K562 (cell line): ENCODE data around the gene LMO2. TPM values are rescaled to one million over a fixed set of nuclear protein-coding genes. Genes with fewer than 3 reads are reported as not detected.

Source experiments
- BCOR ChIP-seq: fragments of 450-650 bp; IDR thresholded peaks from 2 replicates; pipeline ENCODE4 v1.6.1; 2016
- CBFA2T2 ChIP-seq: fragments of 450-650 bp; conservative IDR thresholded peaks from 2 replicates; pipeline ENCODE4 v1.6.1; 2017; ENCODE audit warnings: mild to moderate bottlenecking
- CBFB ChIP-seq: sonication (generic); formaldehyde crosslinking; IDR thresholded peaks from 2 replicates; pipeline ENCODE4 v1.4.0; 2020; ENCODE audit warnings: mild to moderate bottlenecking, missing genetic modification reagents
- EP300 ChIP-seq: IDR thresholded peaks from 2 replicates; pipeline ENCODE4 v1.6.1; 2012; ENCODE audit warnings: low read length, improper control_type of control experiment
- ERF ChIP-seq: fragments of 450-650 bp; formaldehyde crosslinking; IDR thresholded peaks from 2 replicates; pipeline ENCODE4 v1.4.0; 2020; ENCODE audit warnings: mild to moderate bottlenecking, mixed read lengths
- ETS2 ChIP-seq: IDR thresholded peaks from 2 replicates; pipeline ENCODE4 v1.6.1; 2016; ENCODE audit warnings: borderline replicate concordance, missing genetic modification characterization, mild to moderate bottlenecking, moderate library complexity, missing compliant biosample characterization; ENCODE audit not compliant: poor library complexity, severe bottlenecking
- GABPB1 ChIP-seq: sonication (generic); formaldehyde crosslinking; IDR thresholded peaks from 2 replicates; pipeline ENCODE4 v1.8.0; 2022; ENCODE audit warnings: mild to moderate bottlenecking, missing genetic modification reagents
- MYBL2 ChIP-seq, 2 experiments: fragments of 450-650 bp in 1 of 2; sonication (generic) in 1 of 2; formaldehyde crosslinking in 1 of 2; IDR thresholded peaks; 2 replicates each; pipeline versions ENCODE4 v1.6.1 to v1.8.1; 2017 to 2022; ENCODE audit warnings: borderline replicate concordance in 1 of 2, inconsistent platforms in 1 of 2, low read depth in 1 of 2, mild to moderate bottlenecking in 1 of 2, missing genetic modification reagents in 1 of 2, moderate library complexity in 1 of 2
- NONO ChIP-seq, 2 experiments: fragments of 200-400 bp in 1 of 2; fragments of 450-650 bp in 1 of 2; formaldehyde crosslinking in 1 of 2; IDR thresholded peaks; 2 replicates each; pipeline ENCODE4 v1.6.1; 2017; ENCODE audit warnings: low read depth in 2 of 2, mild to moderate bottlenecking in 2 of 2, moderate library complexity in 2 of 2, low read length in 1 of 2
- PCBP1 ChIP-seq: fragments of 200-400 bp; formaldehyde crosslinking; IDR thresholded peaks from 2 replicates; pipeline ENCODE4 v1.6.1; 2018; ENCODE audit warnings: mild to moderate bottlenecking, low read depth, low read length; ENCODE audit not compliant: poor library complexity, severe bottlenecking
- RB1 ChIP-seq: fragments of 450-650 bp; IDR thresholded peaks from 2 replicates; pipeline ENCODE4 v1.6.1; 2017; ENCODE audit warnings: low read depth, mild to moderate bottlenecking
- SAP30 ChIP-seq: fragments of 200-600 bp; sonication (generic); IDR thresholded peaks from 2 replicates; pipeline ENCODE4 v1.6.1; 2012; ENCODE audit warnings: borderline replicate concordance, low read depth, mild to moderate bottlenecking, moderate library complexity, low read length, control low read depth, inconsistent platforms; ENCODE audit not compliant: insufficient read depth, poor library complexity, severe bottlenecking
- SIN3A ChIP-seq, 2 experiments: fragments of 150-350 bp in 1 of 2; IDR thresholded peaks; 2 replicates each; pipeline ENCODE4 v1.6.1; 2011 to 2016; ENCODE audit warnings: borderline replicate concordance in 2 of 2, low read depth in 2 of 2, low read length in 2 of 2, mild to moderate bottlenecking in 2 of 2, moderate library complexity in 2 of 2; ENCODE audit not compliant: control insufficient read depth in 1 of 2
- SPI1 ChIP-seq: IDR thresholded peaks from 2 replicates; pipeline ENCODE4 v1.6.1; 2011; ENCODE audit warnings: low read depth, low read length, control low read depth, borderline replicate concordance
- SRF ChIP-seq, 2 experiments: fragments of 250-450, 450-650 bp in 1 of 2; sonication (Bioruptor Pico) in 1 of 2; sonication (generic) in 1 of 2; formaldehyde crosslinking; IDR thresholded peaks; 2 replicates each; pipeline versions ENCODE4 v1.5.0 to v1.5.1; 2020 to 2022; ENCODE audit warnings: mild to moderate bottlenecking in 1 of 2, missing genetic modification reagents in 1 of 2
- TAF1 ChIP-seq: IDR thresholded peaks from 2 replicates; pipeline ENCODE4 v1.6.1; 2011; ENCODE audit warnings: mild to moderate bottlenecking, low read length, moderate library complexity; ENCODE audit not compliant: insufficient read depth, control insufficient read depth, severe bottlenecking; ENCODE audit errors: extremely low read depth
- TAF15 ChIP-seq: fragments of 200-400 bp; formaldehyde crosslinking; IDR thresholded peaks from 2 replicates; pipeline ENCODE4 v1.6.1; 2017; ENCODE audit warnings: mild to moderate bottlenecking, low read depth, low read length, moderate library complexity
- ZNF12 ChIP-seq: sonication (generic); formaldehyde crosslinking; IDR thresholded peaks from 2 replicates; pipeline ENCODE4 v1.4.0; 2020; ENCODE audit warnings: mild to moderate bottlenecking, missing genetic modification reagents
- ZNF384 ChIP-seq: IDR thresholded peaks from 2 replicates; pipeline ENCODE4 v1.6.1; 2012; ENCODE audit warnings: low read depth, low read length, improper control_type of control experiment
- ZNF41 ChIP-seq: fragments of 250-450 bp; sonication (Bioruptor Pico); conservative IDR thresholded peaks from 2 replicates; pipeline ENCODE4 v1.4.0; 2020; ENCODE audit warnings: mild to moderate bottlenecking
- polyA plus RNA-seq, 8 experiments: library from polyadenylated mRNA; depleted of rRNA in 4 of 8; stranded (reverse) in 5 of 8; unstranded in 3 of 8; fragments of >200 nt; fragmentation: Nextera tagmentation in 2 of 8; fragmentation: Illumina TruSeq in 1 of 8; extraction: Ambion mirVana in 2 of 8; extraction: Trizol in 1 of 8; gene quantifications; 2 replicates each; pipeline versions ENCODE4 v1.2.1 to v1.2.3, GENCODE V29; 2011 to 2014; ENCODE audit warnings: inconsistent platforms in 1 of 8, missing spikeins in 1 of 8
- total RNA-seq, 7 experiments: library from RNA; depleted of rRNA in 6 of 7; stranded (reverse); fragments of >200 nt in 6 of 7; fragmentation: Illumina TruSeq in 2 of 7; extraction: Trizol in 2 of 7; gene quantifications; 2 replicates each; pipeline versions ENCODE4 v1.2.1 to v1.2.3, GENCODE V29; 2011 to 2021; ENCODE audit warnings: low replicate concordance in 1 of 7
- TF ChIP-seq, protein P1 (sequence below): fragments of 450-650 bp; formaldehyde crosslinking; conservative IDR thresholded peaks from 2 replicates; pipeline ENCODE4 v1.4.0; 2022; ENCODE audit warnings: mild to moderate bottlenecking, missing genetic modification characterization
- TF ChIP-seq, protein P2 (sequence below): sonication (generic); formaldehyde crosslinking; IDR thresholded peaks from 2 replicates; pipeline ENCODE4 v1.8.0; 2022; ENCODE audit warnings: missing genetic modification reagents, mild to moderate bottlenecking, borderline replicate concordance

LMO2 gene
- total and polyA plus RNA-seq, 9 of the 15 experiments (the other 6 are each of a cell fraction or from before 2014, with no cell fraction given), result 6.9 to 126 (median 91.5) TPM

DNA sequence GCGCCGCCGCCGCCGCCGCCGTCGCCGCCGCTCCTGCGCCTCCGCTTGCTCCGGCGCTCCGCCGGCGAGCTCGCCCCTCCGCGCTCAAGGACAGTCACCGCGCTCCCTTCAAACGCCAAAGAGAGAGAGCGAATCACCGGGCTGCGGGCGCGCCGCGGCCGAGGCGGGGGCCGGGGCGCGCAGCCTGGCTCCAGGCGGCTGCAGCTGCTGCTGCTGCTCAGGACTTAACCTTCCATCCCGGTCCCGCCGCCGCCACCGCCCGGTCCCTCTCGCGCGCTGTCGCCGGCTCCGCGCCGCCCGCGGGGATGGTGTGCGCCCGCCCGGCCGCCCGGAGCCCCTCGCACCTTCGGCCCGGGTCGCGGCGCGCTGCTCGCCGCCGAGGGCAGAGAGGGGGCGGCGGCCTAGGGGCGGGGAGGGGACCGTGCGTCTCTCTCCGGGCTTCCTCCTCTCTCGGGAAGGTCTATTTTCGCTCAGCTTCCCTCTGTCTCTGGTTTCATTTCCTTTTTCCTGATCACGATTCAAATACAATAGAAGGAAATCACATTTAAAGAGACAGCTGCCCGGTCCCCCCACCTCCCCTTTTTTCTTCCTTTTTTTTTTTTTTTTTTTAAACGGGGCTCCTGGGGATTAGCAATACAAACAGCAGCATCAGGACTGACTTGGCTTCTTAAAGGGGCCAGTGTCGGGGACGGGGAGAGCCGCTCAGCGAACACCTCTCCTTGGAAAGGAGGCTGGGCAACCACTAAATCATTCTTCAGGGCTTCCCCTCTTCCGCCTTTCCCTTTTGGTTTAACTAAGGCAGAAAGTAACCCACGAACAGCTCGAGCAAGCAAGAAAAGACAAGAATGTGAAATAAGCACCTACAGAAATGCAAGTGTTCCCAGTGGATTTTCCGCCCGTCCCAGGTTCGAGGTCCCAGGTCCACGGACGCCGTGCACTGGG, 22.1 kb downstream of the LMO2 start (continued):
- TF ChIP-seq ZNF41 (CRISPR knock-in tag) (no peak), RB1 (peak; percentile 75; the same call in 1 of the 2 replicates), ERF (0 out of 2 replicates have a peak, but pooled peaks have one; percentile 58), SPI1 (0 out of 2 replicates have a peak, but pooled peaks have one; percentile 24), SIN3A (IDR thresholded peaks at IDR 0.05; ENCODE audit: borderline replicate concordance in 2 of 2, control insufficient read depth in 1 of 2, low read depth in 2 of 2, low read length in 2 of 2) (peak; percentile 27 to 34; a peak in 2 of 4 replicates), SAP30 (no peak), SRF (CRISPR knock-in tag; IDR thresholded peaks at IDR 0.05) (no peak), ZNF384 (peak; percentile 64; the same call in 1 of the 2 replicates), TAF1 (peak; percentile 47), NONO (IDR thresholded peaks at IDR 0.05; ENCODE audit: low read depth in 2 of 2, low read length in 1 of 2) (0 out of 4 replicates have a peak, but pooled peaks of 1 of the 2 experiments have one; percentile 53), MYBL2 (IDR thresholded peaks at IDR 0.05; ENCODE audit: low read depth) (no peak), MYBL2 (CRISPR knock-in tag; IDR thresholded peaks at IDR 0.05; ENCODE audit: borderline replicate concordance) (no peak), CBFA2T2 (no peak), CBFB (CRISPR knock-in tag) (no peak), TAF15 (no peak), BCOR (peak; percentile 41; the same call in 1 of the 2 replicates), ZNF12 (CRISPR knock-in tag) (no peak), PCBP1 (no peak), EP300 (no peak), GABPB1 (no peak), ETS2 (tag) (no peak)
- TF ChIP-seq, protein P1, sequence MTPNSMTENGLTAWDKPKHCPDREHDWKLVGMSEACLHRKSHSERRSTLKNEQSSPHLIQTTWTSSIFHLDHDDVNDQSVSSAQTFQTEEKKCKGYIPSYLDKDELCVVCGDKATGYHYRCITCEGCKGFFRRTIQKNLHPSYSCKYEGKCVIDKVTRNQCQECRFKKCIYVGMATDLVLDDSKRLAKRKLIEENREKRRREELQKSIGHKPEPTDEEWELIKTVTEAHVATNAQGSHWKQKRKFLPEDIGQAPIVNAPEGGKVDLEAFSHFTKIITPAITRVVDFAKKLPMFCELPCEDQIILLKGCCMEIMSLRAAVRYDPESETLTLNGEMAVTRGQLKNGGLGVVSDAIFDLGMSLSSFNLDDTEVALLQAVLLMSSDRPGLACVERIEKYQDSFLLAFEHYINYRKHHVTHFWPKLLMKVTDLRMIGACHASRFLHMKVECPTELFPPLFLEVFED (CRISPR knock-in tag), result no peak
- TF ChIP-seq, protein P2, sequence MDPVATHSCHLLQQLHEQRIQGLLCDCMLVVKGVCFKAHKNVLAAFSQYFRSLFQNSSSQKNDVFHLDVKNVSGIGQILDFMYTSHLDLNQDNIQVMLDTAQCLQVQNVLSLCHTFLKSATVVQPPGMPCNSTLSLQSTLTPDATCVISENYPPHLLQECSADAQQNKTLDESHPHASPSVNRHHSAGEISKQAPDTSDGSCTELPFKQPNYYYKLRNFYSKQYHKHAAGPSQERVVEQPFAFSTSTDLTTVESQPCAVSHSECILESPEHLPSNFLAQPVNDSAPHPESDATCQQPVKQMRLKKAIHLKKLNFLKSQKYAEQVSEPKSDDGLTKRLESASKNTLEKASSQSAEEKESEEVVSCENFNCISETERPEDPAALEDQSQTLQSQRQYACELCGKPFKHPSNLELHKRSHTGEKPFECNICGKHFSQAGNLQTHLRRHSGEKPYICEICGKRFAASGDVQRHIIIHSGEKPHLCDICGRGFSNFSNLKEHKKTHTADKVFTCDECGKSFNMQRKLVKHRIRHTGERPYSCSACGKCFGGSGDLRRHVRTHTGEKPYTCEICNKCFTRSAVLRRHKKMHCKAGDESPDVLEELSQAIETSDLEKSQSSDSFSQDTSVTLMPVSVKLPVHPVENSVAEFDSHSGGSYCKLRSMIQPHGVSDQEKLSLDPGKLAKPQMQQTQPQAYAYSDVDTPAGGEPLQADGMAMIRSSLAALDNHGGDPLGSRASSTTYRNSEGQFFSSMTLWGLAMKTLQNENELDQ (CRISPR knock-in tag), result no peak
